Activated T-cell treated with anti-CD3 and anti-CD28 coated beads for 4 hours (primary cell): ENCODE data around the gene PTEN.

ENCODE experiments used
- DNase-seq: peaks from one replicate; pipeline ENCODE4 v3.0.0-alpha.2; 2020

PTEN gene

GRCh38 chr10:87923233-87923632 is 59.8 kb downstream of the PTEN start:
- no peak for DNase-seq

- DNase-seq, result no peak
Measured at GRCh38 chr10:87925570-87925969, 62.1 kb downstream of the PTEN start.

- no peak for DNase-seq
Measured at GRCh38 chr10:87927091-87927490, 63.7 kb downstream of the PTEN start.

- DNase-seq, result no peak
Measured at GRCh38 chr10:87928996-87929395, 65.6 kb downstream of the PTEN start.

GRCh38 chr10:87930141-87930540 is 66.7 kb downstream of the PTEN start:
- DNase-seq, result no peak

- DNase-seq, result no peak
Measured at GRCh38 chr10:87930934-87931835, 67.8 kb downstream of the PTEN start.

GRCh38 chr10:87931836-87932230 is 68.4 kb downstream of the PTEN start:
- no peak for DNase-seq

GRCh38 chr10:87935290-87936141 is 72.1 kb downstream of the PTEN start:
- DNase-seq, result no peak

GRCh38 chr10:87940210-87940609 is 76.8 kb downstream of the PTEN start:
- DNase-seq, result no peak

GRCh38 chr10:87942884-87943527 is 79.6 kb downstream of the PTEN start:
- no peak for DNase-seq

- no peak for DNase-seq
Measured at GRCh38 chr10:87945984-87946383, 82.6 kb downstream of the PTEN start.

- DNase-seq, result no peak
Measured at GRCh38 chr10:87952612-87953011, 89.2 kb downstream of the PTEN start.

- DNase-seq, result no peak
Measured at GRCh38 chr10:87956055-87956454, 92.6 kb downstream of the PTEN start.

GRCh38 chr10:87957702-87958101 is 94.3 kb downstream of the PTEN start:
- DNase-seq, result no peak

- DNase-seq, result no peak
Measured at GRCh38 chr10:87960230-87960629, 96.8 kb downstream of the PTEN start.

- DNase-seq, result no peak
Measured at GRCh38 chr10:87961314-87961713, 97.9 kb downstream of the PTEN start.

- DNase-seq, result no peak
Measured at GRCh38 chr10:87966459-87966858, 103.0 kb downstream of the PTEN start.

GRCh38 chr10:87973635-87974034 is 110.2 kb downstream of the PTEN start:
- no peak for DNase-seq

- DNase-seq, result no peak
Measured at GRCh38 chr10:87974130-87974529, 110.7 kb downstream of the PTEN start.

GRCh38 chr10:87974769-87975168 is 111.3 kb downstream of the PTEN start:
- DNase-seq, result no peak

GRCh38 chr10:87976101-87976743 is 112.8 kb downstream of the PTEN start:
- no peak for DNase-seq

GRCh38 chr10:87978166-87978565 is 114.7 kb downstream of the PTEN start:
- no peak for DNase-seq

GRCh38 chr10:87979847-87980246 is 116.4 kb downstream of the PTEN start:
- no peak for DNase-seq
